Astrocyte of the hippocampus (primary cell): ENCODE data around the gene SIGLEC11.
"Not testable (repeated sequence)": the region's sequence is repeated elsewhere in the genome, so short reads cannot be mapped to it uniquely, and the experiment has no call there.

Source experiments
- DNase-seq: peaks from one replicate; pipeline ENCODE4 v3.0.0; 2011; ENCODE audit warnings: low read depth, low spot score

The SIGLEC11 gene

GRCh38 chr19:49981603-49982593 lies 20.9 kb upstream of the SIGLEC11 start:
- DNase-seq: no peak

GRCh38 chr19:49978324-49978723 lies 17.4 kb upstream of the SIGLEC11 start:
- no peak for DNase-seq

DNA sequence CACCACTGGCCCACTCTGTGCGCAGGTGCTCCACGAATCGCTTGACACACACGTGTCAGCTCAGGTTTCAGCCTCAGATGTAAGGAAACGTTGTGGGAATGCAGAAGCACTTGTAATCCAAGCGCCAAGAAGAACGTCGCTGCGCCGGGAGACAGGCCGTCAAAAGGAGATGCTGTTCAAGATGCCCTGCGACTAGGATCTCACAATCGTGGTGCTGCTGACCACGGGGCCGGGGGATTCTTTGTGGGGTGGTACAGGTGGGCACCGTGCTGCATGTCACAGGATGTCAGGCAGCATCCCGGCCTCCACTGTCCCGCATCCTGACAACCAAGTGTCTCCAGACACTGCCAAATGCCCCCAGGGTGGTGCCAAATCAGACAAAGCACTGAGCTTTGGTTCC lies 16.9 kb upstream of the SIGLEC11 start:
- DNase-seq: no peak

DNA sequence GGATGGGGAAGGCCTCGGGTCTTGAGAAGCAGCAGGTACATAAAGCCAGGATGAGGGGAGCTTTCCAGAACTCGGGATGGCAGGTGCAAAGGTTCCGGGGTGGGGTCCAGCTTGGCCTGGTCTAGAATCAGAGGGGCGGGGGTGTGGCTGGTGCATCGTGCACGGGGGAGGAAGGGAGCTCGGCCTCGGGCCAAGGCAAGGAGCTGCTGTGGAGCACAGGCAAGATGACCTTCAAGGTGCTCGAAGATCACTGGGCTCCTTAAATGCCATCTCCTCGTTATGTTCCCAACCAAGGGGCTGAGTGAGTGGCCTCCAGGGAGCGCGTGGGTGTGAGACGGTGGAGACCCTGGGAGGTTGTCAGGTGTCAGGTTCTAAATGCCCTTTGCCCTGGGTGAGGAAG lies 16.1 kb upstream of the SIGLEC11 start:
- no peak for DNase-seq

GRCh38 chr19:49976496-49976895 lies 15.5 kb upstream of the SIGLEC11 start:
- no peak for DNase-seq

DNA sequence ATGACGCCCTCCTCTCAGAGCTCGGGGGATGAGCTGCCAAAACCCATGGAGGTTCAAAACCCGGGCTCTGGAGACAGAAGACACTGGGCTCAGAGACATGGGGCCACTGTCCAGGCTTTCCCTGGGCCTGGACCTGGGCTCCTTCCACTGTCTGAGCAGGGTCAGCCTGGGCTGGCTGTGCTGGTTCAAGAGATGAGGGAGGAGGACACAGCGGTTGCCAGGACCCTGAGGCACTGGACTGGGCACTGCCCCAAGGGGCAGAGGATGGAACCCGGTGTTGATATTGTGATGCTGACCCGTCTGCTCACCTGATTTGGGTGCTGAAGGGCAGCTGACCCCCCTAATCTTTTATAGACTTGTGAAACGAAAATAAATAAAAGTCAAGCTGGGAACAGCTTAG lies 14.1 kb upstream of the SIGLEC11 start:
- DNase-seq: no peak

- DNase-seq: no peak
These were observed 13.0 kb upstream of the SIGLEC11 start for GRCh38 chr19:49973987-49974386.

- no peak for DNase-seq
These were observed 11.9 kb upstream of the SIGLEC11 start for GRCh38 chr19:49972841-49973240.

DNA sequence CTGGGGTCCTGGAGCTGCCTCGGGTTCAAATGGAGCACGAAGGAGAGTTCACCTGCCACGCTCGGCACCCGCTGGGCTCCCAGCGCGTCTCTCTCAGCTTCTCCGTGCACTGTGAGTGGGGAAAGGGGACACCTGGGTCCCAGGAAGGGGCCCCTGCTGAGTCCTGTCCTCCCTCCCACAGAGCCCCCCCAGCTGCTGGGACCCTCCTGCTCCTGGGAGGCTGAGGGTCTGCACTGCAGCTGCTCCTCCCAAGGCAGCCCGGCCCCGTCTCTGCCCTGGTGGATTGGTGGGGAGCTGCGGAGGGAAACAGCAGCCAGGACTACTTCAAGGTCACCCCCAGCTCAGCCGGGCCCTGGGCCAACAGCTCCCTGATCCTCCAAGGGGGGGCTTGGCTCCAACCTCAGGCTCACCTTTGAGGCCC lies 11.0 kb upstream of the SIGLEC11 start:
- no peak for DNase-seq

DNA sequence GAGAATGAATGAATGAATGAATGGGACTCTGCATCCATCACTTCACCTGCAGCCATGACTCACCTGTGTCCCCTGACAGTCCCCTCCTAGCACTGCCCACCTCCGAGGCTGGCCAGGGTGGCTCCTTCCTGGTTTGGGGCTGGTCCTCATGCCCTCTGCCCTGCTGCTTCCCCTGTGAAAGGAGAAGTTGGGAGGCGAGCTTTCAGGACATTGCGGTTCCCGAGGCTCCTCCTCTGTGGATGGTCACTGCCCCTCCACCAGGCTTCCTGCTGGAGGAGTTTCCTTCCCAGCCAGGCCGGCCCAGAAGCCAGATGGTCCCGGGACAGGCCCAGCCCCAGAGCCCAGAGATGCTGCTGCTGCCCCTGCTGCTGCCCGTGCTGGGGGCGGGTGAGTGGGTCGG lies 8.4 kb upstream of the SIGLEC11 start:
- DNase-seq: not testable (repeated sequence)

GRCh38 chr19:49968279-49968922 lies 7.4 kb upstream of the SIGLEC11 start:
- DNase-seq: no peak

GRCh38 chr19:49959892-49960291 lies 1.1 kb downstream of the SIGLEC11 start:
- not testable (repeated sequence) for DNase-seq

- DNase-seq: not testable (repeated sequence)
These were observed 2.4 kb downstream of the SIGLEC11 start for GRCh38 chr19:49958596-49958995.

GRCh38 chr19:49958144-49958543 lies 2.8 kb downstream of the SIGLEC11 start:
- DNase-seq: not testable (repeated sequence)

DNA sequence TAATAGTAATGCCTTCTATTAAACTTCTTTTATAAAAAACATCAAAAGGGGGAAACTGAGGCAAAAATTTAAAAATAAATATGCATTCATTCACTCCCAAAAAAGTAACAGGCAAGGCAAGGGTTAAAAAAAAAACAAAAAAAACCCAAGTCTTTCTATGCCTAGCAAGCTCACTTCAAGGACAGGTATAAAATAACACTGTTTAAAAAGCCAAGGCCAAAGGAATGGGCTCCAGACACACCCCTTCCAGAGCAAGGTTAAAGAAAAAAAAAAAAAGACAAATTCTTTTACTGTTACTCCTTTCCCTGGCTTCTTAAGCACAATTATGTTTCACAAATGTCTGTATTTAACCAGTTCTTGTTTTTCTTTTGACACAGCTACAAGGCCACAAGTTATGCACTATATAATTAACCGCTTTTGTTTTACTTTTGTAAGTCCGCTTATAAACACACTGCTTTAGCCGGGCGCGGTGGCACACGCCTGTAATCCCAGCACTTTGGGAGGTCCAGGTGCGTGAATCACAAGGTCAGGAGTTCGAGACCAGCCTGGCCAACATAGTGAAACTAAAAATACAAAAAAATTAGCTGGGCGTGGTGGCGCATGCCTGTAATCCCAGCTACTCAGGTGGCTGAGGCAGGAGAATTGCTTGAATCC lies 3.6 kb downstream of the SIGLEC11 start:
- DNase-seq: no peak

DNA sequence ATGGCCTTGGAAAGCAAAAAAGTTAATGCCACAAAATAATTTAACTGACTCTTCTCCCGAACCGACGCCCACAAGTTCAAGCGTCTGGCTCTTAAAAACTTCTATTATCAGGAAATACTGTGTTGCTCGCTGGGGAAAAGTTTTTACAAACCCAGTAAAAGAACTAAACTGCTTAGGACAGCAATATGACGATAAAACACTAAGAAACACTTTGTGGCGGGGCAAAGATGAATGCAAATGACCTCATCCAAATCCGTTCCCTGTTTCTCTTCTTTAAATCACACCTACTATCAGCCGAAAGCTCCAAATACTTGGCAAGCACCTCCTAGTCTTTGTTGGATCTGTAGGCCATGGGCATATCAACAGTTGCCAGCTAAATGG lies 4.9 kb downstream of the SIGLEC11 start:
- no peak for DNase-seq

GRCh38 chr19:49954933-49955332 lies 6.0 kb downstream of the SIGLEC11 start:
- no peak for DNase-seq

- DNase-seq: no peak
These were observed 6.7 kb downstream of the SIGLEC11 start for GRCh38 chr19:49954092-49954829.

DNA sequence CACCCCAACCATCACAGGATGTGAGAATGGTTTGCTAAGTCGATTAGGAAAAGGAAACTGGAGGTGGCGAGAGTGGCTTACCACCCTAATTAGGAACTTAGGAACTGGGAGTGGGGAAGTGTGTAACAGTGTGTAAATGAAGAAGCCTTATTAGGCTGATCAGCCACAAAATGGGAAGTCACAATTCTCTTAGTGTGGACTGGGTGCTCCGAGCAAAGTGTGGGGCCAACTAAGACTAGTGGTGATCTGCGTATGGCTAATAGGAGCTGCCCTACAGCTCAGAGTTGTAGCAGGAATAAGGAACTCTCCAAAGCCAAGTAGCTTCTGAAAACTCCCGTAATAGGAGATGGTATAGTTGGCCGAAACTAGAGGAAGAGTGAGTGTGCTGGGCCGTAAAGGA lies 7.6 kb downstream of the SIGLEC11 start:
- no peak for DNase-seq

DNA sequence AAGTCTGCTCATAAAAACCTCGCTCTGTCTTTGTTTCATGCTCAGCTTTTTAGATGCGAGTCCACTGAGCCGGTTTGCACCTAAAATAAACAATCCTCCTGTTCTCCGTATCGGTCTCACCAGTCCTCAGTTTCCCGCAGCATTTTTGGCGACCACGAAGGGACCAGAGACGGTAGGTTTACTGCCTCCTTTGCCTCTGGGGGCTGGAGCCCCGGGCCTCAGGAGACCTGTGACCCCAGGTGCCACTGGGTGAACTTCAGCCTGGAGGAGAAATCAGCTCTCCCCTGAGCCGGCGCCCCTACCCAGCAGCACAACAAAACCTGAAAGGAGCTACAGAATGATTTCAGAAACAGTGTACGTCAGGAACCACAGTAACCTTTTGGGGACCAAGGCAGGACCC lies 8.1 kb downstream of the SIGLEC11 start:
- DNase-seq: no peak

DNA sequence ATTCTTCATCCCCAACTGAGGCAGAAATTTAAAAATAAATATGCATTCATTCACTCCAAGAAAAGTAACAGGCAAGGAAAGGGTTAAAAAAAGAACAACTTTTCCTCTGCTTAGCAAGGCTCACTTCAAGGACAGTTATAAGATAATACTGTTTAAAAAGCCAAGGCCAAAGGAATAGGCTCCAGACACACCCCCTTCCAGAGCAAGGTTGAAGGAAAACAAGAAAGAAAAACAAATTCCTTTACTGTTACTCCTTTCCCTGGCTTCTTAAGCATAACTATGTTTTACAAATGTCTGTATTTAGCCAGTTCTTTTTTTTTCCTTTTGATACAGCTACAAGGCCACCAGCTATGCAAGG lies 8.5 kb downstream of the SIGLEC11 start:
- DNase-seq: no peak
